Activated naive CD8-positive, alpha-beta T cell treated with anti-CD3 and anti-CD28 coated beads, Interleukin-2, amount 50 U/mL, for 16 hours (primary cell): ENCODE measurements around the gene BBLN.

ENCODE experiments used
- DNase-seq: peaks from one replicate; pipeline ENCODE4 v3.0.0-alpha.2; 2020; ENCODE audit warnings: low read depth, low spot score

BBLN gene

DNA sequence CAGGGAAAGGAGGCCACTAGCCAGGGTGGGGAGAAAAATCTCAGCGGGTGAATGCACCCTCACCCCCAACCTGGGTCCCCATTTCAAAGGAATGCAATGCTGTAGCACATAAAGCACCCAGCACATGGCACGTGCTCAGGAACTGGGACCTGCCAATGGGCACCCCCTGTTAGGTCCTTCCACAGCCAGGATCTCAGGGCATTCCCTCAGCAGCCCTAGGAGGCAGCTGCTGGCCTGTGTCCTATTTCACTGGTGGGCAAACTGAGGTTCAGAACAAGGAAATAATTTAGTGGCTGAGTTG, 51.9 kb downstream of the BBLN start:
- no peak for DNase-seq
